ENCODE measurements around the gene CNIH2. TPM values are rescaled to one million over a fixed set of nuclear protein-coding genes. Genes with fewer than 3 reads are reported as not detected.
A peak's percentile ranks its signal among the peaks of the same experiment; 100 is the strongest.
"Not testable (repeated sequence)": the region's sequence is repeated elsewhere in the genome, so short reads cannot be mapped to it uniquely, and the experiment has no call there.

The CNIH2 gene
- total RNA-seq, 1 experiment from 2014 or later: 8.4 TPM

DNA sequence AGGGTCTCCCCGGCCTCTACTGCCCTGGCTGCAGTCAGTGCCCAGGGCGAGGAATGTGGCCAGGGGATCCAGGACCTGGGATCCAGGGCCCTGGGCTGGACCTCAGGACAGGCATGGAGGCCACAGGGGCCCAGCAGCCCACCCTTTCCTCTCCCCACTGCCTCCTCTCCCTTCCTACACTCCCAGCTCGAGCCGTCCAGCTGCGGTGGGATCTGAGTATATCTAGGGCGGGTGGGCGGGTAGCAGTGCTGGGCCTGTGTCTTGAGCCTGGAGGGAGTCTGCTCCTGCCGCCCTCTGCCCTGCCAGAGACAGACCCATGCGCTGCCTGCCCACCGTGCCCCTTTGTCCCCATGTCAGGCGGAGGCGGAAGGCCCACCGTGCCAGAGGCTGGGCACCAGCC lies 1.4 kb upstream of the CNIH2 start:
- not testable (repeated sequence) for DNase-seq (ENCODE audit: low spot score)

DNA sequence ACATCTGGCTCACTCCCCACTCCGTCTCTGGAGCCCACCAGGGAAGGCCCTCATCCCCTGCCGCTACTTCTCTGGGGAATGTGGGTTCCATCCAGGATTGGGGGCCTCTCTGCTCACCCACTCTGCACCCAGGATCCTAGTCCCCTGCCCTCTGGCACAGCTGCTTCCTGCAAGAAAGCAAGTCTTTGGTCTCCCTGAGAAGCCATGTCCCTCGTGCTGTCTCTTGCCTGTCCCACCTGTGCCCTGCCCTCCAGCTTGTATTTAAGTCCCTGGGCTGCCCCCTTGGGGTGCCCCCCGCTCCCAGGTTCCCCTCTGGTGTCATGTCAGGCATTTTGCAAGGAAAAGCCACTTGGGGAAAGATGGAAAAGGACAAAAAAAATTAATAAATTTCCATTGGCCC lies 911 bp upstream of the CNIH2 start:
- not testable (repeated sequence) for DNase-seq (ENCODE audit: low spot score)

DNA sequence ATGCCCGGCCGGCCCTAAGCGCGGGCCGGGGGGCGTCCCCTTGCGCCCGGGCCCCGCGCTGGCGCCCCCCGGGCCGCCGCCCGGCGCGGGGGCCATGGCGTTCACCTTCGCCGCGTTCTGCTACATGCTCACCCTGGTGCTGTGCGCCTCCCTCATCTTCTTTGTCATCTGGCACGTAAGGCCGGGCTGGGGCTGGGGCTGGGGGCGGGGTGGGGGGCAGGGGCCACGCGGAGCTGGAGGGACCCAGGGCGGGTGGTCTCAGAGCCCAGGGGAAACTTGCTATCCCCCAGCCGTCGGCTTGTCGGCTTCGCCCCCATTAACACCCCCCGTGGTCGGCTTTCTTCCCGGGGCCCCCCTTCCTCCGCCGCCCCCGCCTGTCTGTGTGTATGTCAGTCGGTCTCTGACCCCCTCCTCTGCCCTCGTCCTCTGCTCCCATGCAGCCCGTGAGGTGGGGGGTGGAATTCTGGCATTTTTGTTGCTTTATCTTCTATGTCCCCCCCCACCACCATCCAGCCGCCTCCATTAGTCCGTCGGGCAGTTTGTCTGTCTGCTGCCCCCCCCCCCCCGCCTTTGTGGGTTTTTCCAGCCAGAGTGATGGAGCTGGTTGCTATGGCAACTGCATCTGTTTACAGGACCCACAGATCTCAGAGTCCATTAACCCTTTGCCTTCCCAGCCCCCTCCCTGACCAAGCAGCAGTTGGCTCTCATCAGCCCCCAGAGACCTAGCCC lies 552 bp downstream of the CNIH2 start:
- no peak for DNase-seq (ENCODE audit: low spot score)

DNA sequence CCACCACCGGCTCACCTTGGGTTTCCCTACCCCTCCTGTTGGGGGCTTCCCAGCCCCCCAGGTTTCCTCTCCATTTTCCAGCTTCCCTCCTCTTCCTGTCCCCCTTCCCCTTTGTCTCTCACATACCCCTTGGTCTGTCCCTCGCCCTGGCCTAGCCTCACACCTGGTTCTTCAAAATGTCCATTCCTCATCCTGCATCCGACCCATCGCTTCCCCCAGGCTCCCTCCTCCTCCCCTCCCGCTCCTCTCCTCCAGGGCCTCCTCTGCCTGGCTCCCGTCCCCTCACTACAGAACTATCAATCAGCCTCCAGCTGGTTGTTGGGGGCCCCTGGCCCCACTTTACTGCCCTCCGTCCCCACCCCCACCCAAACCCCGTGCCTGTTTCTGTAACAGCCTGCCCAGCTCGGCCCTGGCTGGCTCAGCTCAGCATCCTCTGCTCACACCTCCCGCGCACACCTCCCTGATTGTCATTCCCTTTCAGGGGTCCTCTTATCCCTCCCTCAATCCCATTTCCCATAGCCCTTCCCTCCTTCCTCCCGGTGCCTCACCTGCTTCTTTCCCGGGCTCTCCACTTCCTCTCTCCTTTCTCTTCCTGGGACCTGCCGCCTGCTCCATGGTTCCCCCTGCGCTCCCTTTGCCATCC lies 1.2 kb downstream of the CNIH2 start:
- DNase-seq (ENCODE audit: low spot score): no peak

DNA sequence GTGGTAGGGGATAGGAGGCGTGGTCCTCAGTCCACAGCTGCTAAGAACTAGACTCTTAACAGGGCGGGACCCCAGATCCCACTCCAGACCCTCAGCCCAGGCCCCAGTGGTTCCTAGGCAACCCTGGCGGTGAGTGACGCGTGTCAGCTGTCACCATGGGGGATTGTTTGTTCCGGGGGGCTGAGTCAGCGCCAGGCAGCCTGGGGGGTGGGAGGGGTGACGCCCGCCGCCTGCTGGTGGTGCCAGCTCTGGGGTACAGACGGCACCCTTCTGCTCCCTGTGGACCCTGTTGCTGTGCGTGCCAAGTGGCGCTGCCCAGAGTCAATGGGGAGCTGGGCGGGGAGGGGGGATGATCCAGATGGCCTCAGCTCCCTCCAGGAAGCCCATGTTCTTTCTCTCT lies 2.5 kb downstream of the CNIH2 start:
- DNase-seq (ENCODE audit: low spot score): no peak

DNA sequence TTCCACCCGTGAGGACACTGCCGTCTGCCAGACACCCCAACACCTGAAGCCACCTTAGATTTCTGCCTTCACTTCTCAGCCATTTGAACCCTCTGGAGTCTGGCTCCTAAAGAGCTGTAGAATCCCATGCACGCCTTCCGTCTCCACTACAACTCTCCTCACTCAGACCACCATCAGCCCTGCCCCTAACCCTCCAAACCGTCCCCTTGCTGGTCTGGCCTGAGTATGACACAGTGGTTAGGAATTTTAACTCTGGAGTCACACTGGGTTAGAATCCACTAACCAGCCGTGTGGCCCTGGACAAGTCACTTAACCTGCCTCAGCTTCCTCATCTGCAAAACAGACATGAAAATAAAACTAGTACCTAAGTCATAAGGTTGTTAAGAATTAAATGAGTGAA lies 3.0 kb downstream of the CNIH2 start:
- no peak for DNase-seq (ENCODE audit: low spot score)

DNA sequence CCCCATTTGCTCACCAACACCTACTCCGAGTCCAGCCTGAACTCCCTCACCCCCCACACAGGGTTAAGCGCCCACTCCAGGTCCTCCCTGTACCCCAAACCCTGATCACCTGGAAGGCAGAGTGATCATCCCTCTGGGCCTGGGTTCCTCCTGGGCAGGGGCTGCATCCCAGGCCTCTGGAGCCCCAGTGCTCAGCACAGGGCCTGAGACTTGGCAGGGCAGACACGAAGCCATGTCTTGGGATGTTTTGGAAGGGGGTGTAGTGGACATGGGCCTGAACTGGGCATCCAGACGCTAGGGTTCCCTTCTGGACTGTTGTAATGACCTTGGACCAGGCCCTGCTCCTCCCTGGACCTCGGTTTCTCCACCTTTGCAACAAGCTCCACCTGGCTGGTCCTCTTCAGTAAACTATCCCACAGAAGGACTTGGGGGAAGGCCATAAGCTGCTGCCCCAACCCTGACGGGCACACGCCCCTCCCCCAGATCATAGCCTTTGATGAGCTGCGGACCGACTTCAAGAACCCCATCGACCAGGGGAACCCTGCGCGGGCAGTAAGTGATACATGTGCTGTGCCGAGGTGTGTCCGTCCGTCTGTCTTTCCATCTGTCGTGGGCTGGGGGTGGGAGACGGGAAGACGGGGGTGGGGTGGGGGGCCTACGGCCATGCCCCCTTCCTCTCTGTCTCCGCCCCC lies 3.9 kb downstream of the CNIH2 start:
- no peak for DNase-seq (ENCODE audit: low spot score)

DNA sequence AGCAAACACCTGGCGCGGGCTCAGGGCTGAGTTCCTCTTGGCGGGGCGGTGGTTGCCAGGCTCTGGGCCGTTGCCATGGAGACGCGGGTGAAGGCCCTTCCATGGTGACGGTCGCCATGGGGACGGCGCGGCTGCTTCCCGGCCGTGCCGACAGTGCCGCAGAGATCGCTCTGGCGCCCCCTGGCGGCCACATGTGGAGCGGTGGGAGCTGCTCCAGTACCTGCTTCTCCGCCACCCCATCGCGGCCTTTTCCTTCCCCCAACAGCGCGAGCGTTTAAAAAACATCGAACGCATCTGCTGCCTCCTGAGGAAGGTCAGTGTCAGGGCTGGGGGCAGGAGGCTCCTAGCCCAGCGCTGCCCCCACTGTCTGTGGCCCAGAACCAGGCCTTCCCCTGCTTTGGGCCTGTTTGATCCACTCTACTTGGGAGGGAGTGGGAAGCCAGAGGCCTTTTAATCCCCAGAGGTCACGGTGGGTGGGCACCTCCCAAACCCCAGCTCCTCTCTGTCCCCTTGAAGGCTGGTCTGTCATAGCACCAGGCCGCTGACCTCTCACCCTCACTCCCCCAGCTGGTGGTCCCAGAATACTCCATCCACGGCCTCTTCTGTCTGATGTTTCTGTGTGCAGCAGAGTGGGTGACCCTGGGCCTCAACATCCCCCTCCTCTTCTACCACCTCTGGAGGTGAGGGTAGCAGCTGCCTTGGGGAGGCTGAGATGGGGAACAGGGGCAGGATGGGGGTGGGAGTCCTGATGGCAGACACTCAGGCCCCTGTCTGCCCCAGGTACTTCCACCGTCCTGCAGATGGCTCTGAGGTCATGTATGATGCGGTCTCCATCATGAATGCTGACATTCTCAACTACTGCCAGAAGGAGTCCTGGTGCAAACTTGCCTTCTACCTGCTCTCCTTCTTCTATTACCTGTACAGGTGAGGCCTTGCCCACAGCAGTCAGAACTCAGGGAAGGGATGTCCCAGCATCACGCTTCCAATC lies 4.8 kb downstream of the CNIH2 start:
- peak; percentile 95 for DNase-seq (ENCODE audit: low spot score)

DNA sequence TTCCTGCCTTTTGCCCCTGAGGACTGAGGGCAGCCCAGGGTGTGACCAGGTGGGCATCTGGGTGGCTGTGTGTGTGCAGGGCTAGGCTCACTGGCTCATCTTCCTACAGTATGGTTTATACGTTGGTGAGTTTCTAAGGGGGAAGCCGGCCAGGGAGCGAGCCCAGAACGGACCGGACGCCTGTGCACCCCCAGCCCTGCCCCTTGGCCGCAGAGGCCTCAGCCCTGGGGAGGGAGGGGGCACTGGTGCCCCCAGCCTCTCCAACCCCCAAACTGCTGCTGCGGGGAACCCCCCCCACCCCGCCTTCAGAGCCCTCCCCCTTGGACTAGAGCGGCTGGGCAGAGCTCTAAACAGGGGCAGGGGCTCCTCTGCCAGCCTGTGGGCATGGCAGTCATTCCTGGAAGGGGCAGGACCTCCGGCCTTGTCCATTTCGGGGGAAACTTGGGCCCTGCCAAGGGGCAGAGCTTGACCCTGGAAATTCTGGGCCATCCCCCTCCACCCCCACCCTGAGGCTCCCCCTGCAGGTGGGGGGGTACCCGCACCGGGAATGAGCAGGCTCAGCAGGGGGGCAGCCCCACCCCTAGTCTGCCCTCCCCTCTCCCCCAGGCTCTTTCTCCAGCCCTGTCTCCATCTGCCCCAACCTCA lies 5.6 kb downstream of the CNIH2 start:
- DNase-seq (ENCODE audit: low spot score): no peak

DNA sequence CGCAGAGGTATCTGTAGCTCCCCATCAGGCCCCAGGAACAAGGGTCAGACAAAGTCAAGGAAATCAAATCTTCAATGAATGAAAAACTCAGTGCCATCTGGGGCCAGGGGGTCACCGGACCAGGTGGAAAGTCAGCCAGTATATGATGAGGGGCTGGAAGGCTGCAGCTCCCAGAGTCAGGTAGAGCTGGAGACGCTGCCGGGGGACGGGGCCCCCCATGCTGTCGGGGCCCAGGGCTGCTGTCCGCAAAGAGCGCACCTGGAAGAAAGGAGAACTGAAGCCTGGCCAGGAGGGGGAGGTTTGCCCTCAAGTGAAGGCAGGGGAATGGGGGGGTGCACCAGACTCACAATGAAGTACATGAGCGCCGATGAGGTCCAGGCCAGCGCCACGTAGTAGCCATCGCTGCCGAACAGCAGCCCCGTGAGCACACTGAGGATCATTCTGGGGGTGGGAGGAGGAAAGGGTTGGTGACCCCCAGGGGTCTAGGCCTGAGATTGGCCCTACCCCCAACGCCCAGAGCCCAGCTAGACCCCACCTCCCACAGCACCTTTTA lies 6.6 kb downstream of the CNIH2 start:
- DNase-seq (ENCODE audit: low spot score): no peak

DNA sequence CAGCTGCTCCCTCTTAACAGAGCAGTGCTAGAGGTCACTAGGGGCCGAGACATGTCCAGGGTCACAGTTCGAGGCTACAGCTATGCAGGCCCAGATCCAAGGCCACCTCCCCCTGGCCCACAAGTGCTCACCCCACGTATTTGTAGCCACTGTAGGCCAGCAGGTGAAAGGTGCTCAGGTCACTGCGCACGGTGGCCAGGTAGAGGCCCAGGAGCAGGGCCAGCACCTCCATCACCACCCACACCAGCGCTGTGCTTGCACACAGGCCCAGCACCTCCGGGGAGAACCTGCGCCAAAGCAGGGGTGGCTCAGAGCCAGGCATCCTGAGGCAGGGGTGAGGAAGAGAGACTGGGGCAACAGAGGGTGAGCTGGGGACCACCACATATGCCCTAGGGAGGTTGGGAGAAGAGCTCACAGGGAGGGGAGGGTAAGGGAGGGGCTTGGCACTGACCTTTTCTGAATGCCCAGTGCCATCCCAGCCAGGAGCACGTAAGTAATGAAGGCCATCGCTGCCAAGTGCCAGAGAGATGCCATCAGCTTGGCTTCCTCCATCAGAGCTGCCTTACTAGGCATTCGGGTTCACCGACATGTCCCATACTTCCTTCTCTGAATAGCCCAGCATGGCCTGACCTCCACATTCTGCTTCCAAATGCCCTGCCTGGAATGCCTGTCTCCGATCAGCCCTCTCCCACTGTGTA lies 7.4 kb downstream of the CNIH2 start:
- DNase-seq (ENCODE audit: low spot score): no peak

DNA sequence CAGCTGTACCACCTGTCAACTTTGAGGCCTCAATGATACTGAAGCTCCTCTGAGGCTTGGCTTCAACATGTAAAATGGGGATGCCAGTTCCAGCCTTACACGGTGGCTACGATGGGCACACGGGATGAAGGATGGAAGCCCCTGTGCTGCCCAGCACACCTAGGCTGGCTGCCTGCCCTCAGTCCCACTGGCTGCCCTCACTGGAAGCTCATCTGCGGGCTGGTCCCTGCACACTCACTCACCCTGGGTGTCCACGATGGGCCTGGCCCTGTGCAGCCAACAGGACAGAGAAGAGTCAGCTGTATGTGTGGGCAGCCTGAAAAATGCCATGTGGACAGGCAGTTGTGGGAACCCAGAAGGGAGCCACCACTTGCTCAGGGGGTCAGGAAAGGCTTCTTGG lies 8.7 kb downstream of the CNIH2 start:
- no peak for DNase-seq (ENCODE audit: low spot score)

DNA sequence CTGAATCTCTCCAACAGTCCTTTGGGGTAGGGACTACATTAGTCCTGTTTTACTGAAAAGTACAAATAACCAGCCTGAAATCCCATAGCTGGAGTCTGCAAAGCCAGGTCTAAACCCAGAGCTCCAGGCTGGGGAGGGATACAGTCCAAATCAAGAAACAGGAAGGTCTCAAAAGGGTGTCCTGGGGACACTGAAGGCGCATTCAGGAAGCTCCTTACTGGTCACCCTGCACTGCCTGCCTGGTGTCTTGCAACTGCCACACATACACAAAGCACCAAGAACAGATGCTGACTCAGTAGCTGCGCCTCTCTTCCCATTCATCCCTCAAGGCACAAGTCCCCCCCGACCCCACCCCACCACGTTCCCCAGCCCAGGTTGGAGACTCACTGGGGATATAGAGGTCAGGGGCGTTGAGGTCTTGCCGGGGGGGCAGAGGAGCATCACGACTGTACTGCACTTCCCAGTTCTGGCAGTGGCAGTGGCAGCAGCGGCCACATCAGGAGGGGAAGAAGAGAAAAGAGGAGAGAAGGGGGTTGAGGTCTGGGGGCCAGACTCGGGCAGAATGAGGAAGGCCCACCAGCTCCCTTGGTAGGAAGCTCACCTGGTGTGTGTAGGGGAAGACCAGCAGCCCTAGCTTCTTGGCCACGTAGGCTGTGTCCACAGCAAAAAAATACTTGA lies 9.4 kb downstream of the CNIH2 start:
- DNase-seq (ENCODE audit: low spot score): no peak

DNA sequence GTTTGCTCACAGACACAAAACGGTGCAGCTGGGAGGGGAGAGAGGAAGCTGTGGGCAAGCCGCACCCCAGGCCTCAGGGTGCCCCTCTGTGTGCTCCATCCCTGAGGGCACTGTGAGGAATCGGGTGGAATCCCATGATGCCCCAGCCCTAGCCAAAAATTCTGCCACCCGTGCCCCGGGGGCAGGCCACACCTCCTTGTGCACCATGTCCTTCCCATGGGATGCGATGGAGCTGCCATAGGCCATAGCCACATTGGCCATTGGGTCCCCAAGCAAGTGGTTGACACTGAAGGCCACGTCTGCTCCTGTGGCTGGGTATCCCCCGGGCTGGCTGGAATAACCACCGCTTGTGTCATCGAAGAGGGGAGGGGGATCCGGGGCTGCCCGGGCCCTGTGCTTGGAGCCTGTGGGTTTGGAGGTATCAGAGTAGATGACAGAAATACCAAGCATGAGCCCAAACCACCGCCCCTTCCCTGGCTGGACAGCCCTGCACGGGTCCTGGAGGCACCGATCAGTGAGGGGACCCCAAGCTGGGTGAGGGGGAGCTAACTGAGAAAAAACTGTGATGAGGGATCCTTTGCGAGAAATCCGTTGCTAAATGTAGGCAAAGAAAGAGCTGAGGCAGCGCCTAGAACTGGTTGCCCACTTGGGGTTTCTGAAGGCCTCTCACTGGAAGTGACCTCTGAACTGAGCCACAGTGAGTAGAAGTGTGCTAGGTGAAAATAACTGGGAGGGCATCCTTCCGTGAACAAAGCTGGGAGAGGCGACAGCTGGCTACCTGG lies 10.1 kb downstream of the CNIH2 start:
- no peak for DNase-seq (ENCODE audit: low spot score)

DNA sequence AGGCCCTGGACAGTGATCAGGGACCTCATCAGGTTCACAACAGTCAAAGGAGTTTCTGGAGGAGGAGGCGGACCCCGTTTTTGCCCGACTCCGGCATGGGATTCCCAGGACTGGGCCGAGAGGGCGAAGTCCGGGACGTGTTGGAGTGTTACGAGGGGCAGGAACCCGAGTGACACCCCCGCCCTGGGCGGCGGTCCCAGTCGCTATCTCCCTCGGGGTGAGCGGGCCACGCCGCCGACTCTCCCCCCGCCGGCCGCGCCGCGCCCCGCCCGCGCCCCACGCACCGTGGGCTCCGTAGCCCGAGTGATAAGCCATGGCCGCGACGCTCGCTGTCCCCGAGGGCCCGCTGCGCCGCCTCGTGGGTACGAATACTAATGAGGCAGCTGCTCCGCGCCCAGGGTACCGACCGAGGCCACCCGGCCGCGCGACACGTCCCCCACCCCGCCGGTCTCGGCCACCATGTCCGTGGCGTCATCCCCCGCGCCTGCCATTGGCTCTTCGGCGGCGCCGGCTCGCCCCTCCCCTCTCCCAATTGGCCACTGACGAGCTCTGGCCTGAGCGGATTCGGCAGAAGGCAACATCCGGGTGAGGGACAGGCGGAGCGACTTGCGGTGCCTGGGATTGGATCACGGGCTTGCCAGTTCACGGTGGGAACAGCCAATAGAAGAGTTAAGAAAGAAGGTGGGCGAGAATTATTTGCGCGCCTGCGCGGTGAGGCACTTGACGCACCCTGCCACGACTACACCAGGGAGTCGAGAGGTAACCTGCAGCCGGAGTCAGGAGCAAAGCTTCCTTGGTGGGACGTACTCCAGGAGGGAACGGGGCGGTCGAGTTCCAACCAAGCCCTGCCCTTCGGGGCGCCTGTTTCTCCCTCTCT lies 10.9 kb downstream of the CNIH2 start, which contains the start of gene YIF1A:
Gene YIF1A (minus strand): TSS at position 473 of the 877 bp plus-strand sequence. CDS start 158 bp downstream, at position 315.
- peak; percentile 100 for DNase-seq (ENCODE audit: low spot score)

DNA sequence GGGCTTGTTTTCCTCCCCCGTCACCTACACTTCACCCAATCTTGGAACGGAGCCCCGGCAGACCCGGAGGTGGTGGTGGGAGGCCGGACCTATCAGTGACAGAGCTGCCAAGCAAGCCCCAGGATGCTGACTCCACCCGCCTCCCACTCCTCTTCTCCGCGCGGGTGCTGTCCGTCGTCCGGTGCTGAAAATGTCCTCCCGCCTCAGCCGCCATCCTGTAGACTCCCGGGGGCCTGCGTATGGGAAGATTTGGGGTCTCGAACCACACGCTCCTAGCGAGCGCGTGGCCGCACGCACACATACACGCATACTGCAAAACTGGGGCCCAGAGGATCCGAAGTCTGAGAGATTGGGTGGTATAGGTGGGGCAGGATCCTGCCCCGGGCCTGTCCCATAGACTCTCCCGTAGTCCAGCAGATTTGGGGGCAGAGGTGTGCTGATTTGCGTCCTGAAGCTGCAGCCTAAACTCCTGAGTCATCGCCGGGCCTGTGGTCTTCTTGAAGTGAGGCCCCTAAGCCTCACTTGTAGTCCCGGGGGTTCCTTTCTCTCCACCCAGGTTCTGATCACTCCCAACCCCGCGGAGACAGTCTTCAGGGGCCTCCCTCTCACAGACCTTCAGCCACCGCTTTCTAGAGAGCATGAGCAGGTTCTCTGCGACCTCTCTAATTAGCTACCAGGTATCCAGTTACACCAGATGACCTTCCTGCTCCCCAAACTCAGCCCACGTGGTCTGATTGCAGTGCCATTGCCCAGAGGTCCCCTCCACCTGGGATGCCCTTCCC lies 11.8 kb downstream of the CNIH2 start:
- DNase-seq (ENCODE audit: low spot score): no peak

DNA sequence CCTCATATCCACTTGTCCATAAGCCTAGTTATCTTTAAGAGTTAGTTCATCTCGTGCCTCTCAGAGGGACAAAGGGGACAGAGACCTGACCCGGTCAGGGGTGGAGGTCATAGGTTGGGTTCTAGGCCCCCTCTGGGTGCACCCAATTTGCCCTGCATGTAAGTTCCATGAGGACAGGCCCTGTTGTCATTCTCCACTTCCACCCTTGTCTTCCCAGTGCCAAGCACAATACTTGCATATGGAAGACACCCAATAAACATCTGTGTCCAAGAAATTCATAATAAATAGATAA lies 12.3 kb downstream of the CNIH2 start:
- no peak for DNase-seq (ENCODE audit: low spot score)

Measured in H4 (cell line).